GM19035 (cell line): ENCODE measurements around the gene RIPOR3.
"Not testable (repeated sequence)": the region's sequence is repeated elsewhere in the genome, so short reads cannot be mapped to it uniquely, and the experiment has no call there.

Source experiments
- ATAC-seq: cut with Tn5 transposase; IDR thresholded peaks from one replicate; pipeline ENCODE4 v1.9.1; 2021; ENCODE audit not compliant: unreplicated experiment

The RIPOR3 gene

DNA sequence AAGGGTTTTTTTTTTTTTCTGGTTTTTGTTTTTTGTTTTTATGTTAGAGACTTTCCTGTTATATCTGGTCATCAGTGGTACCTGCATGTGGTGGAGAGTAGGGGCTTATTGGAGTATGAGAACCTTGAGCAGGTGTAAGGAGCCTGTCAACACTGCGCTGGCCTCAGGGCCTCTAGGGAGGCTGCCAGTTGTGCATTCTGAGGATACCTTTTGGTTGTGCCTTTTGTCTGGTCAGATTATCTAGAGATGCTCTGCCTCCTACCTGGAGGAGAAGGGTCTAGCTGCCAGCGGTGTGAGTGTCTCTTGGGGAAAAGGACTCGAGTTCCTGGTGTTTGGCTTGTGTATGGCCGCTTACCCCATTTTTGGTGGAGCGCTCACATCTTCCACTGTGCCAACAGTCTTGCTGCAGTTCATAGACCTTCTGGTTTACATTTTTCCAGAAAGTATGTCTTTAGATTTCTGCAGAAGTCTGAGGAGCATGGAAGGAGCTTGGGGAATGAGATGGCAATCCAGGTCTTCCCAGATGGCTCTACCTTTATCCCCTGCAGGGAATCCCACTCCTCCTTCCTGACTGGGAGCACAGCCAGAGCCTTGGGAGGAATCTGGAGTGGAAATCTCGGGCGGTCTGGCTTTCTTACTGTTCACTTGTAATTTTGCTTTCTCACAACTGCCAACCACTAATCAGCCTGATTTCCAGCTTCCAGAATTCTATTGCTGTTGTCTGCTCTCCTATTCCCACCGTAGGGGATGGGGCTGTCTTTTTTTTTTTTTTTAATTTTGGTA is 131.3 kb downstream of the RIPOR3 start:
- ATAC-seq: no peak

DNA sequence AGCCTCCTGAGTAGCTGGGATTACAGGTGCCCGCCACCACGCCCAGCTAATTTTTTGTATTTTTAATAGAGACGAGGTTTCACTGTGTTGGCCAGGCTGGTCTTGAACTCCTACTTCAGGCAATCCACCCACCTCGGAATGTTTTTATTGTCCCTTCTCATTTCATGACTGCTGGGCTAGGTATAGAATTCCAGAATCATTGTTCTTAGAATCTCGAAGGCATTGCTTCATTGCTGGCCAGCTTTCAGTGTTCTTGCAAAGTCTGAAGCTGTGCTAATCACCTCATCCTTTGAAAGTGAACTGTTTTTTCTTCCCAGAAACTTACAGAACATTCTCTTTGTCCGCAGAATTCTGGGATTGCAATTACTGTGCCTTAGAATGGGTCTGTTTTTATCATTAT is 132.2 kb downstream of the RIPOR3 start:
- no peak for ATAC-seq

DNA sequence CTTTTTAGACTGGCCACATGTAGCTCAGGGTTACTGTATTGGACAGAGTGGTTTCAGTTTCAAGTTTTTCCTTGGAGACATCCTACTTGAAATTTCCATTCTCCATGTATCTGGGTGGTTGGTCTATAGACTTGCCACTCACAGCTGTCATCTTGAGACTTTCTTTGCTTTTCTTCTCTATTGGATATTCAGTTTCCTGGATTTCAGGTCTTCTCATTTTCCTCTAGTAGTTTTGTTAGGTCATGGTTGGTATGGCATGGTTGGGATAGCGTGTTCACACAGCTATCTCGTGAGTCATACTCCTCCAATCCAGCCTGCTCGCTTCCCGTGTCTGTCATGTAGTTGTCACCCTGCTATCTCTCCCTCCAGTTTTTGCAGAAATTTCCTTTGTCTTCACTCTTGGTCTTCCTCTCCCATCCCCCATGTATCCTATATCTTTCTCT is 132.8 kb downstream of the RIPOR3 start:
- no peak for ATAC-seq

DNA sequence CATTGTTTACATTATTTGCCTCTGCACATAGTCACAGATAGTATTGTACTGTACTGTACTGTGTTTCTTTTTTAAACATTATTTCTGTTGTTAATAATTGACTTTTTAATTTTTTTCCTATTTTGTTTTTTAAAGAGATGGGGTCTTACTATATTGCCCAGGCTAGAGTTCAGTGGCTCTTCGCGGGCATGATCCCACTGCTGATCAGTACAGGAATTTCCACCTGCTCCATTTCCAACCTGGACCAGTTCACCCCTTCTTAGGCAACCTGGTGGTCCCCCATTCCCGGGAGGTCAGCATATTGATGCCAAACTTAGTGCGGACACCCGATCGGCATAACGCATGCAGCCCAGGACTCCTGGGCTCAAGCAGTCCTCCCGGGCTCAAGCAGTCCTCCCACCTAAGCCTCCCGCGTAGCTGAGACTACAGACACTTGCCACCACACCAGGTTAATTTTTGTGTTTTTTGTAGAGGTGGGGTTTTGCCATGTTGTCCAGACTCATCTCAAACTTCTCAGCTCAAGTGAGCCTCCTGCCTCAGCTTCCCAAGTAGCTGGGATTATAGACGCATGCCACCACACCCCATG is 133.7 kb downstream of the RIPOR3 start:
- ATAC-seq: no peak

DNA sequence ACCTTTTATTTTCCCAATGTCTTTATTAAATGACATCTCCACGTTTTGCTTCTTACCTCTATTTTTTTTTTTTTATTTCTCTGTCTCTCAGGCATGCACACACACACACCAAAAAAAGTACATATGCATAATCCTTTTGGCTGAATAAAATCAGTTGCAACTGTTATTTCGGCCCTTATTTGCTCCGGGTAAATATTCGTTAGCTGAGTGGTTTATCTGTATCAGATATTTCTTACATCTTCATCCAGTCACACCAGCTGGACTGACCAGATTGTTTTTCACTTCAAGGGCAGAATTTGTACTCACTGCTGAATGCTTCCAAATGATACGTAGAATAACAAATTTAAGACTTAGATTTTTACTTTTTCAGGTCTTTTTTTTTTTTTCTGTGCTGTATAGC is 135.7 kb downstream of the RIPOR3 start:
- ATAC-seq: no peak

- ATAC-seq: no peak
These were observed 136.4 kb downstream of the RIPOR3 start for GRCh38 chr20:50554694-50555579.

DNA sequence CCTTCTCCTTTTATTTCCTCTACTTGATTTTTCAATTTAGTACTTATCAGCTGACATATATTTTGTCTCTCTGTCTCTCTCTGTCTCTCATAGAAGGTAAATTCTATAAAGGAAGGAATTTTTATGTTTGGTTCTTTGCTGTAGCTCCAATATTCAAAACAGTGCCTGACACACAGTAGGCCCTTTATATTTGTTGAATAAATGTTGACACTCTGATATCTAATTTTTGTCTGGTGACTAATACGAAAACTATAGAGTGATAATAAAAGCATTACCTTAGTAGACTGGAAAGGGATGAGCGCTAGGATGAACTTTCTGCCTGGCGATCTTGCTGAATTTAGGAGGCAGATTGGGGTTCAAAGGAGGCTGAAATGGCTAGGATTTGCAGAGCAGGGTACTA is 138.4 kb downstream of the RIPOR3 start:
- ATAC-seq: no peak

GRCh38 chr20:50551288-50551687 is 140.1 kb downstream of the RIPOR3 start:
- no peak for ATAC-seq

DNA sequence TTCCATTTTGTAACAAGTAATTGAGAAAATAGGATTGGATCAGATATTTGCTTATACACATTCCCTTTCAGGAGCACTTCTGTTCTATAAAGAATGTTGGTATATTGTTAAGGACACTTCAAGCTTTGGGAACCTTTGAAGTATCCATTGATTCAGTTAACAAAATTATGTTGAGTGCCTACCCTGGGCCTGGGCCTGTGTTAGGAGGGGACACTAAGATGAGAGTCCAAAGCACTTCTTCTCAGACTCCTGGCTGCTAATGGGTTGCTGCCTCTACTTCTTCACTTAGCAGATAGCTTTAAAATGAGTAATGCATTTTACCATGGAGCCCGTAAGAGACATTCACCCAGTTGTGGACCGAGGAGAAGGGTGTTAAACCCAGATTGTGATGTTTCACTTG is 140.8 kb downstream of the RIPOR3 start:
- ATAC-seq: no peak

DNA sequence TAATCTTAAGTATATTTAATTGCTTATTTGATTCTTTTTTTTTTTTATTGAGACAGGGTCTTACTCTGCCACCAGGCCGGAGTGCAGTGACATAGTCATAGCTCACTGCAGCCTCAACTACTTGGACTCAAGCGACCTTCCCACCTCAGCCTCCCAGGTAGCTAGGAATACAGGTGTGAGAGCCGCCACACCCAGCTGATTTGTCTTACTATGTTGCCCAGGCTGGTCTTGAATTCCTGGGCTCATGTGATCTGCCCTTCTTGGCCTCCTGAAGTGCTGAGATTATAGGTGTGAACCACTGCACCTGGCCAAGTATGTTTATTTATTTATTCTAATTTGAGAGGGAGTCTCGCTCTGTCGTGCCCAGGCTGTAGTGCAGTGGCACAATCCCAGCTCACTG is 142.9 kb downstream of the RIPOR3 start:
- ATAC-seq: no peak

GRCh38 chr20:50547964-50548363 is 143.4 kb downstream of the RIPOR3 start:
- no peak for ATAC-seq

GRCh38 chr20:50546729-50547314 is 144.5 kb downstream of the RIPOR3 start:
- ATAC-seq: no peak

GRCh38 chr20:50545126-50545525 is 146.2 kb downstream of the RIPOR3 start:
- no peak for ATAC-seq

GRCh38 chr20:50543326-50543725 is 148.0 kb downstream of the RIPOR3 start:
- no peak for ATAC-seq

DNA sequence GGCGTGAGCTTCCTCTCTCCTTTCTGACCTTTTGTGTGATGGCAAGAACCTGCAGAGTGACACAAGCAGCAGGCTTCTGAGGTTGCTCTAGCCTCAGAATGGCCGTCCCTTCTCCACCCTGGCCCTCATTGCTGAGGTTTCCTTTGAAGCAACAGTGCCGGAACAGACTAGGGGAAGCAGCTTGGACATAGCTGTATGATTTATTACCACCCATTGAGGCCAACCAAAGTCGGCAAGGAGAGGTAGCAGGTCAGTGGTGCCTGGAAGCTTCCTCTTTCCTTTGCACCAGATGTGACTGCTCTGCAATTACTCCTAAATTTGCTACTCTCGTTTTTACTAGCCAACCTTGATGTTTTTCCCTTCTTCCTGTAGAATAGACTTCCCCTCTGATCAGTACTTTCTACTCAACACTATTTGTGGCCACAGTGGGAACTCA is 149.7 kb downstream of the RIPOR3 start:
- peak; percentile 48 for ATAC-seq

GRCh38 chr20:50540620-50541605 is 150.4 kb downstream of the RIPOR3 start:
- ATAC-seq: no peak

GRCh38 chr20:50539798-50540197 is 151.5 kb downstream of the RIPOR3 start:
- ATAC-seq: not testable (repeated sequence)

GRCh38 chr20:50538276-50538675 is 153.1 kb downstream of the RIPOR3 start:
- no peak for ATAC-seq

DNA sequence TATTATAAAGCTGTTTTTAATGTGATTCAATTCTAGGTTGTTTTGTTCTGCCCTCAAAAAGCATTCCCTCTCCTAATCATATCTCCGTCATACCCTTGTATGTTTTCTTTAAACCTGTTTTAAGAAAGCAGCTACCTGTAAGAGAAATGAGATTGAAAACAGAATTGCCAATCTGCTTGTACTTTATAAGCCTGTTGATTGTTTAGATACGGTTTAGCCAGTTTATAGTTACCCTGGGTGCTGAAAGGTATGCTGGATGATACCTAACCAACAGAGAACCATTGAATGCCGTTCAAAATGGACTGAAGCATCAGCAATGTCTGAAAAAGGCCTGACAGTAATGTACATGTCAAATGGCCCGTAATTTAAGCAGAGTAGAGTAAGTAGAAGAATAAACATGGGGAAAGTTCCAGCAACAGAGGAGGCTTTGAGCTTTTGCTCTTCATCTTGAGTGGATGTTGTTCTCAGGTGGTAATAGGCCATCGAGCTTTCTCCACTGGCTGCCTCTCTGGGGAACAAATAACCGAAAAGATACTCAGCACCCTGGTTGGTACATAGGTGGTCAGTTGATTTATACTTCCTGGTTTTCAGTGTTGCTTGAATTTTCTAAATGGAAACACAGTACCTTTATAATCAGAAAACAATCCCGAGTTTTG is 153.7 kb downstream of the RIPOR3 start:
- no peak for ATAC-seq

DNA sequence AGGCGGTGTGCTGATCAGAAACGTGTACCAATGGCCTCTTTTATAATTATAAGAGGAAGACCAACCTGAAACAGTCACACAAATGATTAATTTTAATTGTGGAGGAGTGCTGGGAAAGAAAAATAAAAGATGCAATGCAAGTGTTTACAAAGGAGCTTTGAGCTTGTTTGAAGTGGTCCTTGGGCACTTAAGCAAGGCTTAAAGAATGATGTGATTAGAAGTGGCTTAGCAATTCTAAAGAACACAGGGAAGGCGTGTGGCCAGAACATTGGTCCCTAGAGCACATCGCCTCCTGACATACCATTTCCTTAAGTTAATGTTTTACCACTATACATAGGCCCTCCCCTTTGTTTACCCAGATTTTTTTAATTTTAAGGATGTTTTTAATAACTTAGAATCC is 155.0 kb downstream of the RIPOR3 start:
- no peak for ATAC-seq
